Liver (tissue), 9 donors: ENCODE measurements around the gene ANKRD36B. TPM values are rescaled to one million over a fixed set of nuclear protein-coding genes. Genes with fewer than 3 reads are reported as not detected.
"Not testable (repeated sequence)": the region's sequence is repeated elsewhere in the genome, so short reads cannot be mapped to it uniquely, and the experiment has no call there.

Experiments used
- DNase-seq: peaks from one replicate; pipeline ENCODE4 v3.0.0-alpha.2; 2017; ENCODE audit warnings: low spot score
- H3K27ac ChIP-seq, 2 donors: one replicate each; pipeline ENCODE4 v1.7.0; 2013; ENCODE audit warnings: inconsistent platforms in 2 of 2, low read length in 2 of 2, control low read depth in 1 of 2, low read depth in 1 of 2, mild to moderate bottlenecking in 1 of 2
- H3K27me3 ChIP-seq, 4 donors: one replicate each; pipeline versions ENCODE4 v1.6.1 to v1.7.0; 2013; ENCODE audit warnings: low read length in 3 of 4, inconsistent platforms in 1 of 4, mild to moderate bottlenecking in 1 of 4, moderate library complexity in 1 of 4; ENCODE audit not compliant: control insufficient read depth in 4 of 4, insufficient read depth in 4 of 4
- H3K36me3 ChIP-seq, 4 donors: one replicate each; pipeline versions ENCODE4 v1.6.1 to v1.7.0; 2013; ENCODE audit warnings: low read length in 3 of 4, mild to moderate bottlenecking in 3 of 4, low read depth in 1 of 4, moderate library complexity in 1 of 4; ENCODE audit not compliant: control insufficient read depth in 4 of 4, insufficient read depth in 3 of 4
- H3K4me1 ChIP-seq, 4 donors: one replicate each; pipeline versions ENCODE4 v1.6.1 to v1.7.0; 2013; ENCODE audit warnings: low read length in 3 of 4, mild to moderate bottlenecking in 3 of 4, moderate library complexity in 1 of 4; ENCODE audit not compliant: control insufficient read depth in 4 of 4, insufficient read depth in 4 of 4
- H3K4me3 ChIP-seq, 3 donors: one replicate each; pipeline versions ENCODE4 v1.6.1 to v1.7.0; 2013; ENCODE audit warnings: low read length in 3 of 3, control low read depth in 1 of 3, low read depth in 1 of 3, mild to moderate bottlenecking in 1 of 3
- H3K9ac ChIP-seq, 2 donors: one replicate each; pipeline ENCODE4 v1.7.0; 2013; ENCODE audit warnings: low read length in 2 of 2, mild to moderate bottlenecking in 2 of 2, moderate library complexity in 2 of 2, control low read depth in 1 of 2, low read depth in 1 of 2
- H3K9me3 ChIP-seq, 4 donors: one replicate each; pipeline versions ENCODE4 v1.6.1 to v1.7.0; 2013; ENCODE audit warnings: low read length in 3 of 4; ENCODE audit not compliant: control insufficient read depth in 4 of 4
- EGR1 ChIP-seq, 2 donors: IDR thresholded peaks; 2 replicates each; pipeline ENCODE4 v1.6.1; 2016 to 2018; ENCODE audit warnings: antibody characterized with exemption in 2 of 2, low read depth in 2 of 2
- FOXA1 ChIP-seq: IDR thresholded peaks from 2 replicates; pipeline ENCODE4 v1.6.1; 2016; ENCODE audit warnings: antibody characterized with exemption
- FOXA2 ChIP-seq: IDR thresholded peaks from 2 replicates; pipeline ENCODE4 v1.6.1; 2016; ENCODE audit warnings: antibody characterized with exemption
- GABPA ChIP-seq, 2 donors: IDR thresholded peaks in 1 of 2; conservative IDR thresholded peaks in 1 of 2; 2 replicates each; pipeline ENCODE4 v1.6.1; 2016; ENCODE audit warnings: antibody characterized with exemption in 2 of 2, mild to moderate bottlenecking in 1 of 2, moderate library complexity in 1 of 2
- HNF4A ChIP-seq, 2 donors: conservative IDR thresholded peaks; 2 replicates each; pipeline ENCODE4 v1.6.1; 2016; ENCODE audit warnings: antibody characterized with exemption in 2 of 2, mild to moderate bottlenecking in 2 of 2
- HNF4G ChIP-seq: IDR thresholded peaks from 2 replicates; pipeline ENCODE4 v1.6.1; 2016; ENCODE audit warnings: antibody characterized with exemption
- JUND ChIP-seq, 2 donors: IDR thresholded peaks; 2 replicates each; pipeline ENCODE4 v1.6.1; 2016; ENCODE audit warnings: antibody characterized with exemption in 2 of 2
- NR2F2 ChIP-seq: IDR thresholded peaks from 2 replicates; pipeline ENCODE4 v1.6.1; 2016; ENCODE audit warnings: antibody characterized with exemption
- RAD21 ChIP-seq, 2 donors: IDR thresholded peaks; 2 replicates each; pipeline ENCODE4 v1.6.1; 2016; ENCODE audit warnings: antibody characterized with exemption in 2 of 2, mild to moderate bottlenecking in 2 of 2
- RXRA ChIP-seq, 2 donors: IDR thresholded peaks; 2 replicates each; pipeline ENCODE4 v1.6.1; 2017 to 2018; ENCODE audit warnings: antibody characterized with exemption in 2 of 2, mild to moderate bottlenecking in 1 of 2
- SP1 ChIP-seq: IDR thresholded peaks from 2 replicates; pipeline ENCODE4 v1.6.1; 2018; ENCODE audit warnings: antibody characterized with exemption, mild to moderate bottlenecking
- TAF1 ChIP-seq: conservative IDR thresholded peaks from 2 replicates; pipeline ENCODE4 v1.6.1; 2016; ENCODE audit warnings: antibody characterized with exemption, mild to moderate bottlenecking
- YY1 ChIP-seq: IDR thresholded peaks from 2 replicates; pipeline ENCODE4 v1.6.1; 2016; ENCODE audit warnings: antibody characterized with exemption, mild to moderate bottlenecking
- WGBS: extraction: QIAGEN DNeasy Blood & Tissue Kit; methylation state at CpG from one replicate; pipeline ENCODE4 v1.1.7; 2013; 5-methylcytosine and 5-hydroxymethylcytosine counted together
- polyA plus RNA-seq, 2 donors: library from polyadenylated mRNA; stranded (reverse) in 1 of 2; unstranded in 1 of 2; fragments of 200-250 nt in 1 of 2; fragments of >200 nt in 1 of 2; fragmentation: Nextera tagmentation in 1 of 2; extraction: Ambion mirVana in 1 of 2; gene quantifications; one replicate each; pipeline versions ENCODE4 v1.2.1 to v1.2.3, GENCODE V29; 2013 to 2015
- total RNA-seq, 2 donors: library from RNA; depleted of rRNA; stranded (reverse); fragments of >200 nt; gene quantifications; one replicate each; pipeline ENCODE4 v1.2.3, GENCODE V29; 2014
- TF ChIP-seq, protein P1 (sequence below): fragments of 150-350 bp; IDR thresholded peaks from 2 replicates; pipeline ENCODE4 v1.5.1; 2017; ENCODE audit warnings: improper control_type of control experiment, low read depth, low read length; ENCODE audit not compliant: missing input control
- TF ChIP-seq, protein P2 (sequence below): IDR thresholded peaks from 2 replicates; pipeline ENCODE4 v1.6.1; 2016; ENCODE audit warnings: antibody characterized with exemption
- TF ChIP-seq, protein P3 (sequence below): IDR thresholded peaks from 2 replicates; pipeline ENCODE4 v1.6.1; 2016; ENCODE audit warnings: antibody characterized with exemption, mild to moderate bottlenecking
- TF ChIP-seq, protein P4 (sequence below): IDR thresholded peaks from 2 replicates; pipeline ENCODE4 v1.6.1; 2016; ENCODE audit warnings: antibody characterized with exemption
- TF ChIP-seq, protein P5 (sequence below): IDR thresholded peaks from 2 replicates; pipeline ENCODE4 v1.6.1; 2016; ENCODE audit warnings: antibody characterized with exemption
- donor health status: healthy.
- donor health status: healthy.
- donor health status: healthy.
- donor health status: healthy.
- donor health status: healthy.

The ANKRD36B gene
- total and polyA plus RNA-seq, 4 donors, result 0.58 to 9.2 (median 5.0) TPM

DNA sequence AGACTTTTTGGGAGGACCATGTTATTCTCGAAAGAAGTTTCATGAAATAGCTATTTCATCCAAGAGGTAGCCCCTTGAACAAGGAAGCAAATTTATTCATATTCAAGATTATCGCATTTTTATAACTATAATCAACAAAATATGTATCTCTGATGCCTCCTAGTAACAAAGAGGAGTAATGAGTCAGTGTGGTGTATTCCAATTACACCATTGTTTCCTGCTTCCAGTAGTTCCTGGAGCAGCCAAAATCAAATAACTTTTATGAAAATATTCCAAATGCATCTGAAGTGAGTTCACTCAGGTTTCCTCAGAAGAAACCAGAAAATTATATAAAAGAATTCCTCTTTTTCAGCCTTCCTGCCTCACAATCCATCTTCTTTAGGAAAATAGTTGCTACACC lies 43.0 kb downstream of the ANKRD36B start:
- WGBS, result 98% methylated on average over 2 of the region's 2 CpGs
- Histone ChIP-seq H3K27ac (no peak overlapping the region), H3K4me3 (no peak overlapping the region), H3K36me3 (peaks cover 0 to 11% (median 0%) of the 10 kb centered on the region in 4 donors), H3K9me3 (no peaks in the 10 kb centered on the region), H3K4me1 (no peaks in the 10 kb centered on the region), H3K27me3 (no peaks in the 10 kb centered on the region), H3K9ac (no peak overlapping the region)
- no peak for TF ChIP-seq EGR1 (IDR thresholded peaks at IDR 0.05; ENCODE audit: low read depth in 2 of 2)
- no peak for TF ChIP-seq RAD21 (IDR thresholded peaks at IDR 0.05)
- TF ChIP-seq, protein P1, sequence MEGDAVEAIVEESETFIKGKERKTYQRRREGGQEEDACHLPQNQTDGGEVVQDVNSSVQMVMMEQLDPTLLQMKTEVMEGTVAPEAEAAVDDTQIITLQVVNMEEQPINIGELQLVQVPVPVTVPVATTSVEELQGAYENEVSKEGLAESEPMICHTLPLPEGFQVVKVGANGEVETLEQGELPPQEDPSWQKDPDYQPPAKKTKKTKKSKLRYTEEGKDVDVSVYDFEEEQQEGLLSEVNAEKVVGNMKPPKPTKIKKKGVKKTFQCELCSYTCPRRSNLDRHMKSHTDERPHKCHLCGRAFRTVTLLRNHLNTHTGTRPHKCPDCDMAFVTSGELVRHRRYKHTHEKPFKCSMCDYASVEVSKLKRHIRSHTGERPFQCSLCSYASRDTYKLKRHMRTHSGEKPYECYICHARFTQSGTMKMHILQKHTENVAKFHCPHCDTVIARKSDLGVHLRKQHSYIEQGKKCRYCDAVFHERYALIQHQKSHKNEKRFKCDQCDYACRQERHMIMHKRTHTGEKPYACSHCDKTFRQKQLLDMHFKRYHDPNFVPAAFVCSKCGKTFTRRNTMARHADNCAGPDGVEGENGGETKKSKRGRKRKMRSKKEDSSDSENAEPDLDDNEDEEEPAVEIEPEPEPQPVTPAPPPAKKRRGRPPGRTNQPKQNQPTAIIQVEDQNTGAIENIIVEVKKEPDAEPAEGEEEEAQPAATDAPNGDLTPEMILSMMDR, result no peak
- TF ChIP-seq YY1, result no peak
- no peak for TF ChIP-seq SP1
- TF ChIP-seq, protein P2, sequence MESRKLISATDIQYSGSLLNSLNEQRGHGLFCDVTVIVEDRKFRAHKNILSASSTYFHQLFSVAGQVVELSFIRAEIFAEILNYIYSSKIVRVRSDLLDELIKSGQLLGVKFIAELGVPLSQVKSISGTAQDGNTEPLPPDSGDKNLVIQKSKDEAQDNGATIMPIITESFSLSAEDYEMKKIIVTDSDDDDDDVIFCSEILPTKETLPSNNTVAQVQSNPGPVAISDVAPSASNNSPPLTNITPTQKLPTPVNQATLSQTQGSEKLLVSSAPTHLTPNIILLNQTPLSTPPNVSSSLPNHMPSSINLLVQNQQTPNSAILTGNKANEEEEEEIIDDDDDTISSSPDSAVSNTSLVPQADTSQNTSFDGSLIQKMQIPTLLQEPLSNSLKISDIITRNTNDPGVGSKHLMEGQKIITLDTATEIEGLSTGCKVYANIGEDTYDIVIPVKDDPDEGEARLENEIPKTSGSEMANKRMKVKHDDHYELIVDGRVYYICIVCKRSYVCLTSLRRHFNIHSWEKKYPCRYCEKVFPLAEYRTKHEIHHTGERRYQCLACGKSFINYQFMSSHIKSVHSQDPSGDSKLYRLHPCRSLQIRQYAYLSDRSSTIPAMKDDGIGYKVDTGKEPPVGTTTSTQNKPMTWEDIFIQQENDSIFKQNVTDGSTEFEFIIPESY, result no peak
- TF ChIP-seq NR2F2, result no peak
- no peak for TF ChIP-seq FOXA2
- no peak for TF ChIP-seq GABPA (IDR thresholded peaks at IDR 0.05 in 1 of 2, conservative IDR thresholded peaks at IDR 0.05 in 1 of 2)
- no peak for TF ChIP-seq RXRA (IDR thresholded peaks at IDR 0.05)
- TF ChIP-seq, protein P3, sequence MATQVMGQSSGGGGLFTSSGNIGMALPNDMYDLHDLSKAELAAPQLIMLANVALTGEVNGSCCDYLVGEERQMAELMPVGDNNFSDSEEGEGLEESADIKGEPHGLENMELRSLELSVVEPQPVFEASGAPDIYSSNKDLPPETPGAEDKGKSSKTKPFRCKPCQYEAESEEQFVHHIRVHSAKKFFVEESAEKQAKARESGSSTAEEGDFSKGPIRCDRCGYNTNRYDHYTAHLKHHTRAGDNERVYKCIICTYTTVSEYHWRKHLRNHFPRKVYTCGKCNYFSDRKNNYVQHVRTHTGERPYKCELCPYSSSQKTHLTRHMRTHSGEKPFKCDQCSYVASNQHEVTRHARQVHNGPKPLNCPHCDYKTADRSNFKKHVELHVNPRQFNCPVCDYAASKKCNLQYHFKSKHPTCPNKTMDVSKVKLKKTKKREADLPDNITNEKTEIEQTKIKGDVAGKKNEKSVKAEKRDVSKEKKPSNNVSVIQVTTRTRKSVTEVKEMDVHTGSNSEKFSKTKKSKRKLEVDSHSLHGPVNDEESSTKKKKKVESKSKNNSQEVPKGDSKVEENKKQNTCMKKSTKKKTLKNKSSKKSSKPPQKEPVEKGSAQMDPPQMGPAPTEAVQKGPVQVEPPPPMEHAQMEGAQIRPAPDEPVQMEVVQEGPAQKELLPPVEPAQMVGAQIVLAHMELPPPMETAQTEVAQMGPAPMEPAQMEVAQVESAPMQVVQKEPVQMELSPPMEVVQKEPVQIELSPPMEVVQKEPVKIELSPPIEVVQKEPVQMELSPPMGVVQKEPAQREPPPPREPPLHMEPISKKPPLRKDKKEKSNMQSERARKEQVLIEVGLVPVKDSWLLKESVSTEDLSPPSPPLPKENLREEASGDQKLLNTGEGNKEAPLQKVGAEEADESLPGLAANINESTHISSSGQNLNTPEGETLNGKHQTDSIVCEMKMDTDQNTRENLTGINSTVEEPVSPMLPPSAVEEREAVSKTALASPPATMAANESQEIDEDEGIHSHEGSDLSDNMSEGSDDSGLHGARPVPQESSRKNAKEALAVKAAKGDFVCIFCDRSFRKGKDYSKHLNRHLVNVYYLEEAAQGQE, result no peak
- TF ChIP-seq JUND (IDR thresholded peaks at IDR 0.05), result no peak
- TF ChIP-seq TAF1, result no peak
- TF ChIP-seq HNF4A (conservative IDR thresholded peaks at IDR 0.05), result no peak
- no peak for TF ChIP-seq HNF4G
- TF ChIP-seq, protein P4, sequence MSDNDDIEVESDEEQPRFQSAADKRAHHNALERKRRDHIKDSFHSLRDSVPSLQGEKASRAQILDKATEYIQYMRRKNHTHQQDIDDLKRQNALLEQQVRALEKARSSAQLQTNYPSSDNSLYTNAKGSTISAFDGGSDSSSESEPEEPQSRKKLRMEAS, result no peak
- TF ChIP-seq, protein P5, sequence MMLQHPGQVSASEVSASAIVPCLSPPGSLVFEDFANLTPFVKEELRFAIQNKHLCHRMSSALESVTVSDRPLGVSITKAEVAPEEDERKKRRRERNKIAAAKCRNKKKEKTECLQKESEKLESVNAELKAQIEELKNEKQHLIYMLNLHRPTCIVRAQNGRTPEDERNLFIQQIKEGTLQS, result no peak
- no peak for TF ChIP-seq FOXA1
- no peak for DNase-seq

DNA sequence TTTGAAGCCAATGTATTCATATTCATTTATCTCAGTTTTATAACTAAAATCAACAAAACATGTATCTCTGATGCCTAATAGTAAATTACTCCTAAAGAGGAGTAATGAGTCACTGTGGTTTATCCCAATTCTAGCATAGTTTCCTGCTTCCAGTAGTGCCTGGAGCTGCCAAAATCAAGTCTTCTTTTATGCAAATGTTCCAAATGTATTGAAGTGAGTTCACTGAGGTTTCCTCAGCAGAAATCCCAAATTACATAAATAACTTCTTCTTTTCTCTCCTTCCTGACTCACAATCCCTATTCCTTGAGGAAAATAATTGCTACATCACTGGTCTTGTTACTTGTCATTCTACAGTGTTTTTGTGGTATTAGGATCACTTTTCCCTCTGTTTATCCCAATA lies 44.8 kb downstream of the ANKRD36B start:
- H3K9ac ChIP-seq, DNase-seq, H3K4me1 ChIP-seq, H3K27ac ChIP-seq, H3K4me3 ChIP-seq, H3K27me3 ChIP-seq, H3K9me3 ChIP-seq: not testable (repeated sequence)
- H3K36me3 ChIP-seq, result peaks cover 0 to 11% (median 0%) of the 10 kb centered on the region in 4 donors

DNA sequence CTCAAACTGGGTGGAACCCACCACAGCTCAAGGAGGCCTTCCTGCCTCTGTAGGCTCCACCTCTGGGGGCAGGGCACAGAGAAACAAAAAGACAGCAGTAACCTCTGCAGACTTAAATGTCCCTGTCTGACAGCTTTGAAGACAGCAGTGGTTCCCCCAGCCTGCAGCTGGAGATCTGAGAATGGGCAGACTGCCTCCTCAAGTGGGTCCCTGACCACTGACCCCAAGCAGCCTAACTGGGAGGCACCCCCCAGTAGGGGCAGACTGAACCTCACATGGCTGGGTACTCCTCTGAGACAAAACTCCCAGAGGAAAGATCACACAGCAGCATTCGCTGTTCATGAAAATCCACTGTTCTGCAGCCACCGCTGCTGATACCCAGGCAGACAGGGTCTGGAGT lies 63.8 kb downstream of the ANKRD36B start:
- DNase-seq, H3K27ac ChIP-seq, H3K9ac ChIP-seq, H3K27me3 ChIP-seq, H3K9me3 ChIP-seq, H3K4me3 ChIP-seq, H3K4me1 ChIP-seq, H3K36me3 ChIP-seq: not testable (repeated sequence)
- 99% methylated on average over 2 of the region's 2 CpGs for WGBS

DNA sequence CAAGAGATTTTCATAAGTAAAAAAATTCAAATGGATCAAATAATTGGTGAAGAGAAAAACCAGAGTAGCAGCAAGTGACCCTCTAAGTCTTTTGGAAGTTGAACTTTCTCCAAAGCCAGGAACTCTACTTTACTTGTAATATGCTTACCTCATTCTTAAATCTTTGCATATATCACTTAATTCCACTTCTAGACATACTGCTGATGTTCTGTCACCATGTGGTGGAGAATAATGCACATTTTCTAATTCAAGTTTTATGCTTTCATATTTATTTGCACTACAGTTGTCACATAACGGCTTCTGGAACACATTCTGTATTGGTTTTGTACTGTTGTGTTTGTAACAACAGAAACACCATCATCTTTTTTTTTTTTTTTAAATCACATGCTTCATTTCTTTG lies 65.9 kb downstream of the ANKRD36B start:
- not testable (repeated sequence) for H3K9me3 ChIP-seq, H3K4me3 ChIP-seq, H3K27ac ChIP-seq, DNase-seq, H3K36me3 ChIP-seq, H3K9ac ChIP-seq, H3K4me1 ChIP-seq, H3K27me3 ChIP-seq
- 97% methylated on average over 1 of the region's 1 CpG for WGBS
